ENCODE data around the gene SH3BP2.
A peak's percentile ranks its signal among the peaks of the same experiment; 100 is the strongest.

SH3BP2 gene

GRCh38 chr4:2867758-2868491 lies 75.0 kb downstream of the SH3BP2 start:
- TF ChIP-seq TAF1 (IDR thresholded peaks at IDR 0.05; ENCODE audit: borderline replicate concordance, insufficient read depth, low read length) (no peak), REST (IDR thresholded peaks at IDR 0.05; ENCODE audit: insufficient read depth in 1 of 2, low read depth in 2 of 2, low read length in 2 of 2) (peak in 1 of 2 experiments; percentile 23; a peak in 1 of 4 replicates)

- TF ChIP-seq REST (IDR thresholded peaks at IDR 0.05; ENCODE audit: insufficient read depth in 1 of 2, low read depth in 2 of 2, low read length in 2 of 2) (no peak), FOXP2 (optimal IDR thresholded peaks at IDR 0.05; ENCODE audit: borderline replicate concordance, extremely low read depth, extremely low read length, insufficient read depth) (no peak), SIN3A (IDR thresholded peaks at IDR 0.05; ENCODE audit: borderline replicate concordance, insufficient read depth, low read length) (no peak), POLR2AphosphoS5 (IDR thresholded peaks at IDR 0.05; ENCODE audit: low read depth, low read length) (no peak), TAF1 (IDR thresholded peaks at IDR 0.05; ENCODE audit: borderline replicate concordance, insufficient read depth, low read length) (no peak)
Measured at GRCh38 chr4:2868877-2869487, 76.1 kb downstream of the SH3BP2 start.

- TF ChIP-seq TAF1 (IDR thresholded peaks at IDR 0.05; ENCODE audit: borderline replicate concordance, insufficient read depth, low read length) (no peak), POLR2AphosphoS5 (IDR thresholded peaks at IDR 0.05; ENCODE audit: low read depth, low read length) (no peak), SIN3A (IDR thresholded peaks at IDR 0.05; ENCODE audit: borderline replicate concordance, insufficient read depth, low read length) (no peak), REST (IDR thresholded peaks at IDR 0.05; ENCODE audit: insufficient read depth in 1 of 2, low read depth in 2 of 2, low read length in 2 of 2) (no peak), FOXP2 (optimal IDR thresholded peaks at IDR 0.05; ENCODE audit: borderline replicate concordance, extremely low read depth, extremely low read length, insufficient read depth) (no peak)
Measured at GRCh38 chr4:2869659-2870058, 76.8 kb downstream of the SH3BP2 start.

GRCh38 chr4:2870082-2870481 lies 77.2 kb downstream of the SH3BP2 start:
- TF ChIP-seq FOXP2 (optimal IDR thresholded peaks at IDR 0.05; ENCODE audit: borderline replicate concordance, extremely low read depth, extremely low read length, insufficient read depth) (no peak), SIN3A (IDR thresholded peaks at IDR 0.05; ENCODE audit: borderline replicate concordance, insufficient read depth, low read length) (no peak), POLR2AphosphoS5 (IDR thresholded peaks at IDR 0.05; ENCODE audit: low read depth, low read length) (no peak), TAF1 (IDR thresholded peaks at IDR 0.05; ENCODE audit: borderline replicate concordance, insufficient read depth, low read length) (no peak), REST (IDR thresholded peaks at IDR 0.05; ENCODE audit: insufficient read depth in 1 of 2, low read depth in 2 of 2, low read length in 2 of 2) (no peak)

Data from PFSK-1 (cell line).